Sigmoid colon (tissue), 7 donors: ENCODE results near the gene POU6F2. TPM values are rescaled to one million over a fixed set of nuclear protein-coding genes. Genes with fewer than 3 reads are reported as not detected.

Experiments used
- DNase-seq: peaks from one replicate; pipeline ENCODE4 v3.0.0-alpha.2; 2019
- H3K27ac ChIP-seq, 4 donors: fragments of 200-600 bp; sonication (generic); one replicate each; pipeline ENCODE4 v1.5.1; 2016 to 2019; ENCODE audit warnings: mild to moderate bottlenecking in 1 of 4
- H3K27me3 ChIP-seq, 3 donors: fragments of 200-600 bp; sonication (generic); one replicate each; pipeline ENCODE4 v1.5.1; 2019; ENCODE audit warnings: mild to moderate bottlenecking in 1 of 3
- H3K36me3 ChIP-seq, 4 donors: fragments of 200-600 bp; sonication (generic); one replicate each; pipeline ENCODE4 v1.5.1; 2016 to 2019
- H3K4me1 ChIP-seq, 4 donors: fragments of 200-600 bp; sonication (generic); one replicate each; pipeline ENCODE4 v1.5.1; 2017 to 2019
- H3K4me3 ChIP-seq, 4 donors: fragments of 200-600 bp; sonication (generic); one replicate each; pipeline ENCODE4 v1.5.1; 2017 to 2019; ENCODE audit warnings: mild to moderate bottlenecking in 2 of 4, moderate library complexity in 1 of 4
- H3K9me3 ChIP-seq, 4 donors: fragments of 200-600 bp in 3 of 4; sonication (generic) in 3 of 4; one replicate each; pipeline versions ENCODE4 v1.5.1 to v1.6.1; 2013 to 2019
- EP300 ChIP-seq, 4 donors: sonication (generic); formaldehyde crosslinking; IDR thresholded peaks; one replicate each; pipeline ENCODE4 v1.6.1; 2017; ENCODE audit warnings: antibody characterized with exemption in 4 of 4
- POLR2A ChIP-seq, 2 donors: fragments of 450-650 bp; IDR thresholded peaks; one replicate each; pipeline ENCODE4 v1.6.1; 2016; ENCODE audit warnings: antibody characterized with exemption in 2 of 2, mild to moderate bottlenecking in 2 of 2, moderate library complexity in 2 of 2
- POLR2AphosphoS5 ChIP-seq, 4 donors: sonication (generic); formaldehyde crosslinking; IDR thresholded peaks; one replicate each; pipeline ENCODE4 v1.6.1; 2017; ENCODE audit warnings: antibody characterized with exemption in 4 of 4
- WGBS, 2 donors: extraction: QIAGEN DNeasy Blood & Tissue Kit; methylation state at CpG; one replicate each; pipeline ENCODE4 v1.1.7; 2013; 5-methylcytosine and 5-hydroxymethylcytosine counted together
- intact Hi-C: fragments of 100-400 bp; cut with DNase I; formaldehyde crosslinking; loops from one replicate; pipeline ENCODE4 v1.15.1; 2023
- polyA plus RNA-seq, 3 donors: library from polyadenylated mRNA; stranded (reverse); fragments of 200-250 nt; gene quantifications; one replicate each; pipeline ENCODE4 v1.2.3, GENCODE V29; 2013
- total RNA-seq, 4 donors: library from RNA; depleted of rRNA; stranded (reverse); fragments of >200 nt; gene quantifications; one replicate each; pipeline ENCODE4 v1.1.0, GENCODE V29; 2016
- TF ChIP-seq, protein P1 (sequence below), 4 experiments: fragments of 450-650 bp in 3 of 4; fragments of 200-600 bp in 1 of 4; IDR thresholded peaks; one replicate each; pipeline ENCODE4 v1.5.1; 2016 to 2019; ENCODE audit warnings: antibody characterized with exemption in 4 of 4, mild to moderate bottlenecking in 3 of 4, moderate library complexity in 2 of 4
- donor health status: healthy with polysubstance abuse.
- donor health status: Bipolar disorder and iron deficiency.
- donor health status: healthy.

The POU6F2 gene
- total and polyA plus RNA-seq, 7 donors: 0.04 TPM; not detected in 6

DNA sequence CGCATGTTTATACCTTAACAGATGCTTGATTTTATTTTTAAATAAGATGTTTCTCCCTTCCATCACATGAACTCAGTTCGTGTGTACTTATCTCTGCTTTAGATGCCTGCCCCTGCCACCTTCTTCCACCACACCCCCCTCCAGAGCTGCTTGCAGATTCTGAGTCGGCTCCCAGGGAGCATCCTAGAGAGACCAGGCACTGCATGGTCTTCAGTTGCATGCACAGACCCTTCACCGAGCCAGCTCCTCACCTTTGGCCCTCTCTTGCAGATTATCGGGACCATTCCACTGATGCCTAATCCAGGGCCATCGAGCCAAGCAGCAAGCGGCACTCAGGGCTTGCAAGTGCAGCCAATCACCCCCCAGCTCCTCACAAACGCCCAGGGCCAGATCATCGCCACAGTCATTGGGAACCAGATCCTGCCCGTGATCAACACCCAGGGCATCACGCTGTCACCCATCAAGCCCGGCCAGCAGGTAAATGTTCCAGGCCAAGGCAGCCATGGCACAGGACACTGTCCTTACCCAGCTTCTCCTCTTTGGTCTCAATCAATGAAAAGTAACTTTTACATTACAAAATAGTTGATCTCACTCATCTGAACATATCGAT is 455.2 kb downstream of the POU6F2 start:
- Histone ChIP-seq H3K9me3 (no peaks in the 10 kb centered on the region), H3K4me3 (no peak overlapping the region), H3K4me1 (peaks cover 0 to 21% (median 20%) of the 10 kb centered on the region in 4 donors), H3K36me3 (no peaks in the 10 kb centered on the region), H3K27me3 (no peaks in the 10 kb centered on the region), H3K27ac (no peak overlapping the region)
- intact Hi-C loops: no loop called here
- WGBS, 2 donors: 82 to 87% methylated on average over 13 of the region's 13 CpGs
- no peak for DNase-seq
- no peak for TF ChIP-seq EP300 (IDR thresholded peaks at IDR 0.05)
- TF ChIP-seq, protein P1, sequence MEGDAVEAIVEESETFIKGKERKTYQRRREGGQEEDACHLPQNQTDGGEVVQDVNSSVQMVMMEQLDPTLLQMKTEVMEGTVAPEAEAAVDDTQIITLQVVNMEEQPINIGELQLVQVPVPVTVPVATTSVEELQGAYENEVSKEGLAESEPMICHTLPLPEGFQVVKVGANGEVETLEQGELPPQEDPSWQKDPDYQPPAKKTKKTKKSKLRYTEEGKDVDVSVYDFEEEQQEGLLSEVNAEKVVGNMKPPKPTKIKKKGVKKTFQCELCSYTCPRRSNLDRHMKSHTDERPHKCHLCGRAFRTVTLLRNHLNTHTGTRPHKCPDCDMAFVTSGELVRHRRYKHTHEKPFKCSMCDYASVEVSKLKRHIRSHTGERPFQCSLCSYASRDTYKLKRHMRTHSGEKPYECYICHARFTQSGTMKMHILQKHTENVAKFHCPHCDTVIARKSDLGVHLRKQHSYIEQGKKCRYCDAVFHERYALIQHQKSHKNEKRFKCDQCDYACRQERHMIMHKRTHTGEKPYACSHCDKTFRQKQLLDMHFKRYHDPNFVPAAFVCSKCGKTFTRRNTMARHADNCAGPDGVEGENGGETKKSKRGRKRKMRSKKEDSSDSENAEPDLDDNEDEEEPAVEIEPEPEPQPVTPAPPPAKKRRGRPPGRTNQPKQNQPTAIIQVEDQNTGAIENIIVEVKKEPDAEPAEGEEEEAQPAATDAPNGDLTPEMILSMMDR (IDR thresholded peaks at IDR 0.05): no peak

DNA sequence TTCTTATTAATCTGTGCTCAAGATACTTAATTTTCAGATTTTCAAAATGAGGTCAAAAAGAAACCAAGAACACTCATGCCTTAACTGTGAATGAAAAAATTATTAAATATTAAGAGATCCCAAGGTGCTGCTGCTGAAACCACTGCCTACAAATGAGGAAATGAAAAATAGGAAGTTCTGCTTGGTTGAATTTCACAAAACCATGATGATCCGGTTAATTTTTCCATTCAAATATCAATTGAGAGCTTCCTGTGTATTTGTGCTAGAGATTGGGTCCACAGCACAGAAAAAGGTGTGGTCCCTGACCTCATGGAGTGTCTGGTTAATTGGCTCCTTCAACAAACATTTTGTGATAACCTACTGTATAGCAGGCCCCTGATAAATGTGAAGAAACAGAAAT is 455.8 kb downstream of the POU6F2 start:
- H3K4me1 ChIP-seq: peaks cover 0 to 15% (median 14%) of the 10 kb centered on the region in 4 donors
- H3K36me3 ChIP-seq: no peaks in the 10 kb centered on the region
- 48 to 77% methylated on average over 1 of the region's 1 CpG for WGBS, 2 donors
- intact Hi-C loops: no loop called here
- H3K4me3 ChIP-seq: no peak overlapping the region
- TF ChIP-seq EP300 (IDR thresholded peaks at IDR 0.05) (no peak), POLR2AphosphoS5 (IDR thresholded peaks at IDR 0.05) (no peak), POLR2A (IDR thresholded peaks at IDR 0.05) (no peak)
- TF ChIP-seq, protein P1 (IDR thresholded peaks at IDR 0.05): no peak
- H3K27ac ChIP-seq: no peak overlapping the region
- no peak for DNase-seq
- H3K9me3 ChIP-seq: no peaks in the 10 kb centered on the region
- H3K27me3 ChIP-seq: no peaks in the 10 kb centered on the region

DNA sequence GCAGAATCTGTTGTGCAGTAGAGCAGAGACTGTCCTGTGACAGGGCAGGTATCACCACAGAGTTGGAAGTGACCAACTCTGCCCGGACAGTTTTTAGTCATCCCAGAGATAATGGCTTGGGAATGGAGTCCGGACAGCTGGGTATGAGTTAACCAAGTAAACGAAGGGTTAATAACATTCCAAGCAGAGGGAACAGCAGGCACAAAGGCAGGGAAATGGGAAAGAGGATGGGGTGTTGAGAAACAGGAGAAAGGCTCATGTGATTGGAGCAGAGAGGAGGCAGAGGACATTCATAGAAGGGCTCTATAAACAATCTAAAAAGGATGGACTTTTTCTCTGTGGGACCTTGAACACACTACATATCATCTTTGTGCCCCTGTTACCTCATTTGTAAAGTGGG is 456.3 kb downstream of the POU6F2 start:
- intact Hi-C loops: no loop called here
- no peaks in the 10 kb centered on the region for H3K9me3 ChIP-seq

DNA sequence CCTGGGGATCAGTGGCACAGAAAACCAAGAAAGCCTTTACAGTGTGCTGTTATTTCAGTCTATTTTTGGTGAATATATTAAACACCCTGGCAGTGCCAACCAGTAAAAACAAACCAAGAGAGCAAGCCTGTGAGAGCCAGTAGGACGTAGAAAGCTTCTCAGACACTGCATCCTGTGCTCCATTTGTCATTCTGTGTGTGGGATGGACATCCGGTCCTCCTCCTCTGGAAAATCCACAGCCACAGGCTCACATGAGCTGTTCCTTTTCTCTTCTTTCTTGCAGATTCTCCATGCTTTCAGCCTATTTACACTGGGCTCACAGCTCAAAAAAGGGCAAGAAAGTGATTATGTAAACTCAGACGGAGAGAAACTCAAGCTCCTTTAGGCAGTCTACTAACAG is 468.8 kb downstream of the POU6F2 start:
- H3K27ac ChIP-seq: no peak overlapping the region
- no peak for TF ChIP-seq EP300 (IDR thresholded peaks at IDR 0.05)
- TF ChIP-seq, protein P1 (IDR thresholded peaks at IDR 0.05): no peak
- no peak for TF ChIP-seq POLR2AphosphoS5 (IDR thresholded peaks at IDR 0.05)
- TF ChIP-seq POLR2A (IDR thresholded peaks at IDR 0.05): no peak
- intact Hi-C loops: no loop called here
- no peak for DNase-seq
- H3K4me3 ChIP-seq: no peak overlapping the region
- H3K36me3 ChIP-seq: no peaks in the 10 kb centered on the region
- H3K27me3 ChIP-seq: peaks cover 0 to 7% (median 0%) of the 10 kb centered on the region in 3 donors
- WGBS, 2 donors: 82 to 83% methylated on average over 3 of the region's 3 CpGs
- H3K9me3 ChIP-seq: no peaks in the 10 kb centered on the region
- no peaks in the 10 kb centered on the region for H3K4me1 ChIP-seq

More for the DNA sequence above, 456.3 kb downstream of the POU6F2 start:
- no peak overlapping the region for H3K4me3 ChIP-seq
- no peaks in the 10 kb centered on the region for H3K27me3 ChIP-seq
- no peak for DNase-seq
- H3K4me1 ChIP-seq: peaks cover 0 to 13% (median 11%) of the 10 kb centered on the region in 4 donors
- H3K27ac ChIP-seq: no peak overlapping the region
- 60 to 69% methylated on average over 3 of the region's 3 CpGs for WGBS, 2 donors
- H3K36me3 ChIP-seq: no peaks in the 10 kb centered on the region
- TF ChIP-seq, protein P1 (IDR thresholded peaks at IDR 0.05): no peak
- TF ChIP-seq POLR2A (IDR thresholded peaks at IDR 0.05) (no peak), POLR2AphosphoS5 (IDR thresholded peaks at IDR 0.05) (no peak), EP300 (IDR thresholded peaks at IDR 0.05) (no peak)

DNA sequence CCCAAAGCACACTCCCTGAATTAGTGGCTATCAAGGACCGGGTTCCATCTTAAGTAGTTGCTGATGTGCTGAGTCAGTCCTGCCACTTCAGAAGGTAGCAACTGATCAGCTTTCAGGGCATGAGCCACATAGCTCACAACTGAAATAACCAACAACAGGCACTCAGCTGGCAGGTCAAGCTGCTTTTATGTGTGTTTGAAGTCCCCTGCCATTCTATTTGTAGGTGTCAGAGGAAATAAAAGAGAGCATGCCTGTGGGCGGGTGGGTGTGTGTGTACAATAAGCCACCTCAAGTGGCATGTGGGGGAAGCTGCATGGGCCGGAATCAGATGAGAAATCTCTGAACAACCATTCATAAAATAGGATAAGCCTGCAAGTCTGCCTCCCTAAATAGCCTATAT is 474.2 kb downstream of the POU6F2 start:
- Histone ChIP-seq H3K4me1 (no peaks in the 10 kb centered on the region), H3K4me3 (no peak overlapping the region), H3K27ac (no peak overlapping the region), H3K36me3 (no peaks in the 10 kb centered on the region), H3K9me3 (no peaks in the 10 kb centered on the region), H3K27me3 (peaks cover 0 to 7% (median 0%) of the 10 kb centered on the region in 3 donors)
- DNase-seq: no peak
- 78 to 83% methylated on average over 3 of the region's 3 CpGs for WGBS, 2 donors
- TF ChIP-seq POLR2AphosphoS5 (IDR thresholded peaks at IDR 0.05) (no peak), POLR2A (IDR thresholded peaks at IDR 0.05) (no peak), EP300 (IDR thresholded peaks at IDR 0.05) (no peak)
- TF ChIP-seq, protein P1 (IDR thresholded peaks at IDR 0.05): no peak
- intact Hi-C loops: no loop called here
